GM18858 (cell line): ENCODE measurements around the gene GABRB2.

Experiments
- ATAC-seq: cut with Tn5 transposase; IDR thresholded peaks from one replicate; pipeline ENCODE4 v1.9.1; 2021; ENCODE audit not compliant: unreplicated experiment

Gene GABRB2

GRCh38 chr5:161391724-161392123 is 154.8 kb downstream of the GABRB2 start:
- ATAC-seq: no peak

GRCh38 chr5:161391016-161391415 is 155.5 kb downstream of the GABRB2 start:
- no peak for ATAC-seq

- ATAC-seq: no peak
Measured at GRCh38 chr5:161387121-161387520, 159.4 kb downstream of the GABRB2 start.

GRCh38 chr5:161385027-161385426 is 161.5 kb downstream of the GABRB2 start:
- ATAC-seq: no peak

- ATAC-seq: no peak
Measured at GRCh38 chr5:161382685-161383084, 163.8 kb downstream of the GABRB2 start.

- no peak for ATAC-seq
Measured at GRCh38 chr5:161380486-161380885, 166.0 kb downstream of the GABRB2 start.

- no peak for ATAC-seq
Measured at GRCh38 chr5:161378701-161379100, 167.8 kb downstream of the GABRB2 start.

- no peak for ATAC-seq
Measured at GRCh38 chr5:161376034-161376433, 170.5 kb downstream of the GABRB2 start.

GRCh38 chr5:161373345-161373707 is 173.2 kb downstream of the GABRB2 start:
- ATAC-seq: peak; percentile 28

- ATAC-seq: peak; percentile 84
Measured at GRCh38 chr5:161372682-161373344, 173.7 kb downstream of the GABRB2 start.

- ATAC-seq: no peak
Measured at GRCh38 chr5:161369022-161369421, 177.5 kb downstream of the GABRB2 start.

- ATAC-seq: no peak
Measured at GRCh38 chr5:161358446-161358845, 188.1 kb downstream of the GABRB2 start.

GRCh38 chr5:161344234-161344633 is 202.3 kb downstream of the GABRB2 start:
- ATAC-seq: no peak

GRCh38 chr5:161342886-161343285 is 203.6 kb downstream of the GABRB2 start:
- no peak for ATAC-seq

GRCh38 chr5:161340012-161340411 is 206.5 kb downstream of the GABRB2 start:
- no peak for ATAC-seq

- ATAC-seq: no peak
Measured at GRCh38 chr5:161333194-161333880, 213.2 kb downstream of the GABRB2 start.

- no peak for ATAC-seq
Measured at GRCh38 chr5:161332343-161332742, 214.2 kb downstream of the GABRB2 start.

GRCh38 chr5:161314033-161314432 is 232.5 kb downstream of the GABRB2 start:
- ATAC-seq: no peak

GRCh38 chr5:161312882-161313281 is 233.6 kb downstream of the GABRB2 start:
- ATAC-seq: no peak

GRCh38 chr5:161311965-161312364 is 234.6 kb downstream of the GABRB2 start:
- peak; percentile 29 for ATAC-seq

GRCh38 chr5:161311146-161311708 is 235.3 kb downstream of the GABRB2 start:
- ATAC-seq: peak; percentile 96

- no peak for ATAC-seq
Measured at GRCh38 chr5:161306351-161306995, 240.1 kb downstream of the GABRB2 start.
